Trophoblast cell (in vitro differentiated cells and primary cell): ENCODE measurements around the gene SLC27A4.

Experiments used
- DNase-seq, 2 donors: peaks; one replicate each; pipeline ENCODE4 v3.0.0-alpha.2; 2016
- H2AFZ ChIP-seq: 2 replicates; pipeline ENCODE4 v1.6.1; 2013; ENCODE audit warnings: low read length, moderate library complexity, mild to moderate bottlenecking; ENCODE audit not compliant: insufficient read depth, poor library complexity
- H2AK5ac ChIP-seq: 2 replicates; pipeline ENCODE4 v1.6.1; 2013; ENCODE audit warnings: mild to moderate bottlenecking, low read length
- H2BK120ac ChIP-seq: 2 replicates; pipeline ENCODE4 v1.6.1; 2013; ENCODE audit warnings: low read length, mild to moderate bottlenecking, moderate library complexity; ENCODE audit not compliant: insufficient read depth, poor library complexity
- H2BK12ac ChIP-seq: 2 replicates; pipeline ENCODE4 v1.6.1; 2013; ENCODE audit warnings: mild to moderate bottlenecking, low read length, moderate library complexity
- H2BK5ac ChIP-seq: 2 replicates; pipeline ENCODE4 v1.6.1; 2013; ENCODE audit warnings: low read length, low read depth, moderate library complexity, mild to moderate bottlenecking; ENCODE audit not compliant: poor library complexity
- H3K14ac ChIP-seq: 2 replicates; pipeline ENCODE4 v1.6.1; 2013; ENCODE audit warnings: mild to moderate bottlenecking, low read length
- H3K18ac ChIP-seq: 2 replicates; pipeline ENCODE4 v1.6.1; 2013; ENCODE audit warnings: mild to moderate bottlenecking, low read length
- H3K23ac ChIP-seq: 2 replicates; pipeline ENCODE4 v1.6.1; 2013; ENCODE audit warnings: low read length
- H3K27ac ChIP-seq: 2 replicates; pipeline ENCODE4 v1.5.1; 2013; ENCODE audit warnings: low read depth, mild to moderate bottlenecking, inconsistent platforms, low read length, moderate library complexity
- H3K27me3 ChIP-seq: 2 replicates; pipeline ENCODE4 v1.6.1; 2013; ENCODE audit warnings: inconsistent platforms, mild to moderate bottlenecking, low read length, moderate library complexity; ENCODE audit not compliant: insufficient read depth
- H3K36me3 ChIP-seq, 2 experiments: 1 replicate in 1 of 2; 2 replicates in 1 of 2; pipeline ENCODE4 v1.6.1; 2013; ENCODE audit warnings: low read length in 2 of 2, mild to moderate bottlenecking in 2 of 2, moderate library complexity in 1 of 2; ENCODE audit not compliant: insufficient read depth in 2 of 2, control insufficient read depth in 1 of 2
- H3K4ac ChIP-seq: 2 replicates; pipeline ENCODE4 v1.6.1; 2013; ENCODE audit warnings: low read depth, mild to moderate bottlenecking, low read length, moderate library complexity
- H3K4me1 ChIP-seq, 2 experiments: 1 replicate in 1 of 2; 2 replicates in 1 of 2; pipeline ENCODE4 v1.6.1; 2013; ENCODE audit warnings: low read length in 2 of 2, mild to moderate bottlenecking in 2 of 2, moderate library complexity in 1 of 2; ENCODE audit not compliant: insufficient read depth in 2 of 2, control insufficient read depth in 1 of 2
- H3K4me2 ChIP-seq: 2 replicates; pipeline ENCODE4 v1.6.1; 2013; ENCODE audit warnings: inconsistent platforms, mild to moderate bottlenecking, low read length, moderate library complexity
- H3K4me3 ChIP-seq: 2 replicates; pipeline ENCODE4 v1.5.1; 2013; ENCODE audit warnings: mild to moderate bottlenecking, low read depth, low read length, inconsistent platforms
- H3K79me1 ChIP-seq: one replicate; pipeline ENCODE4 v1.6.1; 2013; ENCODE audit warnings: low read length
- H3K79me2 ChIP-seq: 2 replicates; pipeline ENCODE4 v1.6.1; 2013; ENCODE audit warnings: low read length, mild to moderate bottlenecking; ENCODE audit not compliant: control insufficient read depth, insufficient read depth, poor library complexity
- H3K9ac ChIP-seq: 2 replicates; pipeline ENCODE4 v1.6.1; 2013; ENCODE audit warnings: mild to moderate bottlenecking, low read length
- H3K9me3 ChIP-seq: 2 replicates; pipeline ENCODE4 v1.6.1; 2013; ENCODE audit warnings: low read depth, mild to moderate bottlenecking, control low read depth, inconsistent platforms, low read length; ENCODE audit not compliant: insufficient read depth
- H4K12ac ChIP-seq: 2 replicates; pipeline ENCODE4 v1.6.1; 2013; ENCODE audit warnings: low read depth, mild to moderate bottlenecking, low read length, moderate library complexity
- H4K8ac ChIP-seq: 2 replicates; pipeline ENCODE4 v1.6.1; 2013; ENCODE audit warnings: low read depth, mild to moderate bottlenecking, low read length, moderate library complexity
- H4K91ac ChIP-seq: one replicate; pipeline ENCODE4 v1.6.1; 2013; ENCODE audit warnings: low read depth, mild to moderate bottlenecking, low read length, moderate library complexity
- WGBS: extraction: QIAGEN DNeasy Blood & Tissue Kit; methylation state at CpG from one replicate; pipeline ENCODE4 v1.1.7; 2013; ENCODE audit warnings: missing lambda C conversion rate; ENCODE audit not compliant: insufficient read length, insufficient coverage; ENCODE audit errors: extremely low coverage; 5-methylcytosine and 5-hydroxymethylcytosine counted together

SLC27A4 gene

DNA sequence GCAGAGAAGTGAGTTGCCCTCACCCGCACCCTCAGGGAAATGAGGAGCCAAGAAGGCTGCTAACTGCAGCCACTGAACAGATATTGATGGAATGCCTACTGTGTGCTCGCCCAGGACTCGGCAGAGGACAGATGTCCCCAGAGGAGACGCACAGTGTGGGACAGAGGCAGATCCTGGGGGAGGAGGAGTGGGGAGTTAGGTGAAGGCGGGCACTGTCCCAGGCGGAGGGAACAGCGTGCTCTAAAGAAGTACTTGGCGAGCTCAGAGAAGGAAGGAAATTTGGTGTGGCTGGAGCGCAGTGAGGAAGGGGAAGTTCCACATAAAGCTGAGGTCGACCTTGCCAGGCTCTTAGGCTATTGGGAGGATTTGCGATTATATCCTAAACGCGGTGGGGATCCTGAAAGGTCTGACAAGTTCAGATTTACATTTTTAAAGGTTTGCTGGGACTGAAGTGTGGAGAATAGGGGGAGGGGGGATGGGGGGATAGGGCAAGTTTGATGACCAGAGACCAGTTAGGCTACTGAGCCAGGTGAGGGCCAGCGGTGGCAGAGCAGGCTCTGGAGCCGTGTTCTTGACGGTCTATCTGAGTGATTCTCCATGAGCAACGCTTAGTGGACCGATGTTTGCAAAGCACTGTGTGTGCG, 56.8 kb downstream of the SLC27A4 start:
- Histone ChIP-seq H4K91ac (no peak overlapping the region), H3K79me1 (no peaks in the 10 kb centered on the region), H2BK5ac (no peak overlapping the region), H3K9ac (no peak overlapping the region), H2BK120ac (no peak overlapping the region), H3K4ac (no peak overlapping the region), H2AK5ac (no peak overlapping the region), H3K9me3 (no peaks in the 10 kb centered on the region), H2BK12ac (no peak overlapping the region), H3K23ac (no peak overlapping the region), H3K4me1 (peaks cover 13 to 20% of the 10 kb centered on the region in 2 experiments), H4K12ac (no peak overlapping the region), H4K8ac (no peak overlapping the region), H3K14ac (no peak overlapping the region), H3K4me2 (no peak overlapping the region), H3K18ac (no peak overlapping the region), H3K79me2 (no peaks in the 10 kb centered on the region), H2AFZ (no peak overlapping the region), H3K36me3 (peaks cover 0 to 5% of the 10 kb centered on the region in 2 experiments), H3K27me3 (peaks cover 28% of the 10 kb centered on the region), H3K4me3 (no peak overlapping the region), H3K27ac (no peak overlapping the region)
- no CpG with 5 or more reads among the region's 19 CpGs for WGBS
- no peak for DNase-seq

DNA sequence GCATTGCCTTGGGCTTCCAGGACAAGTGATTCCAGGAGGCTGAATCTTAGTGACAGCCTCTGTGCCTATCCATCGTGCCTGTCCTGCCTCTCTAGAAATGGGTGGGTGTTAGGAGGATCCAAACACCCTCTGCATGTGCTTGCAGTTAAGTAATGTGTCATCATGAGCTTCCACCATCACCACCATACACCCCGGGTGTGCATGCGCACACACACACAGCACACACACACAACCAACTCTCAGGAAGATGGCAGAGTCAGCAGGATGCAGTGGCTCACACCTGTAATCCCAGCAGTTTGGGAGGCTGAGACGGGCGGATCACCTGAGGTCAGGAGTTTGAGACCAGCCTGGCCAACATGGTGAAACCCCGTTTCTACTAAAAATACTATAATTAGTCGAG, 57.5 kb downstream of the SLC27A4 start:
- Histone ChIP-seq H4K8ac (no peak overlapping the region), H3K4me1 (peaks cover 5 to 13% of the 10 kb centered on the region in 2 experiments), H3K4me2 (no peak overlapping the region), H3K27ac (no peak overlapping the region), H3K14ac (no peak overlapping the region), H2AFZ (peak overlapping the region; percentile 24), H2BK5ac (no peak overlapping the region), H3K4me3 (no peak overlapping the region), H3K36me3 (no peaks in the 10 kb centered on the region), H2BK120ac (no peak overlapping the region), H4K91ac (no peak overlapping the region), H3K23ac (no peak overlapping the region), H3K79me1 (no peaks in the 10 kb centered on the region), H3K27me3 (peaks cover 21% of the 10 kb centered on the region), H3K9ac (no peak overlapping the region), H2AK5ac (no peak overlapping the region), H2BK12ac (no peak overlapping the region), H3K18ac (no peak overlapping the region), H3K9me3 (no peaks in the 10 kb centered on the region), H4K12ac (no peak overlapping the region), H3K4ac (no peak overlapping the region), H3K79me2 (no peaks in the 10 kb centered on the region)
- WGBS = no CpG with 5 or more reads among the region's 7 CpGs
- no peak for DNase-seq

GRCh38 chr9:128399861-128400260, 59.5 kb downstream of the SLC27A4 start:
- Histone ChIP-seq H3K4ac (no peak overlapping the region), H2BK12ac (no peak overlapping the region), H3K9me3 (no peaks in the 10 kb centered on the region), H3K79me2 (no peaks in the 10 kb centered on the region), H3K9ac (no peak overlapping the region), H2BK120ac (no peak overlapping the region), H3K18ac (no peak overlapping the region), H3K4me1 (peaks cover 0 to under 1% of the 10 kb centered on the region in 2 experiments), H3K79me1 (no peaks in the 10 kb centered on the region), H2BK5ac (no peak overlapping the region), H3K27ac (no peak overlapping the region), H4K8ac (no peak overlapping the region), H2AFZ (no peak overlapping the region), H3K4me2 (no peak overlapping the region), H3K4me3 (no peak overlapping the region), H3K14ac (no peak overlapping the region), H3K36me3 (no peaks in the 10 kb centered on the region), H3K23ac (no peak overlapping the region), H2AK5ac (no peak overlapping the region), H4K12ac (no peak overlapping the region), H4K91ac (no peak overlapping the region), H3K27me3 (peaks cover 11% of the 10 kb centered on the region)
- no peak for DNase-seq
- no CpG with 5 or more reads among the region's 3 CpGs for WGBS

GRCh38 chr9:128404560-128404959, 64.2 kb downstream of the SLC27A4 start:
- Histone ChIP-seq H3K23ac (no peak overlapping the region), H3K79me2 (no peaks in the 10 kb centered on the region), H3K4me3 (no peak overlapping the region), H3K79me1 (no peaks in the 10 kb centered on the region), H2AK5ac (no peak overlapping the region), H4K12ac (no peak overlapping the region), H3K9me3 (no peaks in the 10 kb centered on the region), H4K8ac (no peak overlapping the region), H3K27me3 (no peaks in the 10 kb centered on the region), H2AFZ (no peak overlapping the region), H3K9ac (no peak overlapping the region), H3K4ac (no peak overlapping the region), H3K14ac (no peak overlapping the region), H2BK5ac (no peak overlapping the region), H3K4me1 (peaks cover 3 to 8% of the 10 kb centered on the region in 2 experiments), H3K4me2 (no peak overlapping the region), H3K36me3 (no peaks in the 10 kb centered on the region), H3K27ac (no peak overlapping the region), H2BK120ac (no peak overlapping the region), H4K91ac (no peak overlapping the region), H2BK12ac (no peak overlapping the region), H3K18ac (no peak overlapping the region)
- no CpG with 5 or more reads among the region's 5 CpGs for WGBS
- no peak for DNase-seq
